HG02884 (cell line): Measurements from ENCODE around the gene LIG1.
A peak's percentile ranks its signal among the peaks of the same experiment; 100 is the strongest.

Experiments
- ATAC-seq: cut with Tn5 transposase; IDR thresholded peaks from one replicate; pipeline ENCODE4 v1.9.1; 2021; ENCODE audit warnings: mild to moderate bottlenecking, moderate library complexity; ENCODE audit not compliant: unreplicated experiment

The LIG1 gene

GRCh38 chr19:48169939-48170803 lies at the start of gene LIG1, which contains the start of gene ZSWIM9:
TSS of gene LIG1 (minus strand) at chr19:48170344. CDS start at chr19:48165566, 4,778 bp downstream.
TSS of gene ZSWIM9 (plus strand) at chr19:48170680. CDS start at chr19:48171803, 1,123 bp downstream.
- peak; percentile 66 for ATAC-seq

- ATAC-seq: no peak
These were observed 48.9 kb upstream of the LIG1 start for GRCh38 chr19:48218997-48219396.

GRCh38 chr19:48216933-48217332 lies 46.8 kb upstream of the LIG1 start:
- no peak for ATAC-seq

- ATAC-seq: no peak
These were observed 43.8 kb upstream of the LIG1 start for GRCh38 chr19:48213959-48214358.

GRCh38 chr19:48210005-48210404 lies 39.9 kb upstream of the LIG1 start:
- no peak for ATAC-seq

- ATAC-seq: no peak
These were observed 36.4 kb upstream of the LIG1 start for GRCh38 chr19:48206397-48207093.

GRCh38 chr19:48203794-48204628 lies 33.9 kb upstream of the LIG1 start:
- peak; percentile 80 for ATAC-seq

- ATAC-seq: no peak
These were observed 33.2 kb upstream of the LIG1 start for GRCh38 chr19:48203222-48203793.

- no peak for ATAC-seq
These were observed 27.0 kb upstream of the LIG1 start for GRCh38 chr19:48196933-48197665.

GRCh38 chr19:48196321-48196763 lies 26.2 kb upstream of the LIG1 start:
- no peak for ATAC-seq

GRCh38 chr19:48194844-48195830 lies 25.0 kb upstream of the LIG1 start:
- ATAC-seq: no peak

- ATAC-seq: no peak
These were observed 24.1 kb upstream of the LIG1 start for GRCh38 chr19:48194041-48194843.

GRCh38 chr19:48192750-48193149 lies 22.6 kb upstream of the LIG1 start:
- no peak for ATAC-seq

- no peak for ATAC-seq
These were observed 20.7 kb upstream of the LIG1 start for GRCh38 chr19:48190885-48191284.

- no peak for ATAC-seq
These were observed 20.2 kb upstream of the LIG1 start for GRCh38 chr19:48190288-48190884.

GRCh38 chr19:48186541-48186991 lies 16.4 kb upstream of the LIG1 start:
- no peak for ATAC-seq

- no peak for ATAC-seq
These were observed 15.9 kb upstream of the LIG1 start for GRCh38 chr19:48186015-48186414.

- ATAC-seq: no peak
These were observed 13.2 kb upstream of the LIG1 start for GRCh38 chr19:48183356-48183755.
